ENCODE results near the gene TLE5.
"Not testable (repeated sequence)": the region's sequence is repeated elsewhere in the genome, so short reads cannot be mapped to it uniquely, and the experiment has no call there.

The TLE5 gene

DNA sequence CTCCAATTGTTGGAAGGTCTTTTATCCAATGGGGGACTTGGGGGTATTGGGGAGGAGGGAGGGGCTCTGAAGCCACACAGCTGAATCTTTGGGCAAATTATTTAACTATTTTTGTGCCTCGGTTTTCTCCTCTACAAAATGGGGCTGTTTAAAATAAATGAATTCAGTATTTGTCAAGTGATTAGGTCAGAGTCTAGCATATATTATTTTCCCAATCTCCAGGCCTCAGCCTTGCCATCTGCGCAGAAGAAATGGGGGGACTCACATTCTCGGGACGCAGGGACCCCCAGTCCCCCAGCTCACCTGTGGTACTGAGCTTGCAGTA is 1.5 kb downstream of the TLE5 start:
- DNase-seq: no peak

DNA sequence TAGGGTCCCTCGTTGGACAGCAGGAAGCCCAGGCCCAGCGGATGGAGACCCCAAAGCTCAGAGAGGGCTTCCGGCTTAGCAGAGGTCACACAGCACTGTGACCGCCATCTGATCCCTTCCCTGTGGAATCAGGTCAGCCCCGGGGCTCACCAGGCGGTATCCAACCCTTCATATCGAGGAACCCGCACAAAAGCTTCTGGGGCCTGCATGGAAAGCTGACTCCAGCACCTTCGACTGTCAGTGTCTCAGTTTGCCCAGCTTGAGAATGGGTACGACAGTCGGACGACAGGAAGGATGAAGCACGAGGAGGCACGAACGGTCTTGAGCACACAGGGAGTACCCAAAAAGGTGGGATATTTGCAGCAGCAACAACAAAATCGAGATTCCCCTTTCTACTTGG is 2.6 kb downstream of the TLE5 start:
- no peak for DNase-seq

DNA sequence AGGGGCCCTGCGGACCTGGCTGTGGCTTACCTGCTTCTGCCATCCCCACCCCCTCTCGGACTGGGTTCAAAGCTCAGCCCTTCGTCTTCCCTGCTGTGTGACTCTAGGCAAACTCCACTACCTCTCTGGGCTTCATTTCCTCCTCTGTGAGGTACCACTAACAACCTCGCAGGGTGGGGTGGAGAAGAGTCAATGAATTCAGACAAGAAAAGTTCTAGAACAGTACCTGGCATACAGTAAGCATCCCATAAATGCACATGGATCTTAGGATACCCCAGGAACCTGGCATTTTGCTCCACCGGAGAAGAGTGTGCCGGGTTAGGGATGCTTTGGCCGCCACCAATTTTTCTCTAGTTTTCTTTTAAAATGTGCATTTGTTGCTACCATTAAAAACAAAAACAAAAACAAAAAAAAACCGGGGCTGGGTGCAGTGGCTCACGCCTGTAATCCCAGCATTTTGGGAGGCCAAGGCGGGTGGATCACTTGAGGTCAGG is 3.4 kb downstream of the TLE5 start:
- no peak for DNase-seq

DNA sequence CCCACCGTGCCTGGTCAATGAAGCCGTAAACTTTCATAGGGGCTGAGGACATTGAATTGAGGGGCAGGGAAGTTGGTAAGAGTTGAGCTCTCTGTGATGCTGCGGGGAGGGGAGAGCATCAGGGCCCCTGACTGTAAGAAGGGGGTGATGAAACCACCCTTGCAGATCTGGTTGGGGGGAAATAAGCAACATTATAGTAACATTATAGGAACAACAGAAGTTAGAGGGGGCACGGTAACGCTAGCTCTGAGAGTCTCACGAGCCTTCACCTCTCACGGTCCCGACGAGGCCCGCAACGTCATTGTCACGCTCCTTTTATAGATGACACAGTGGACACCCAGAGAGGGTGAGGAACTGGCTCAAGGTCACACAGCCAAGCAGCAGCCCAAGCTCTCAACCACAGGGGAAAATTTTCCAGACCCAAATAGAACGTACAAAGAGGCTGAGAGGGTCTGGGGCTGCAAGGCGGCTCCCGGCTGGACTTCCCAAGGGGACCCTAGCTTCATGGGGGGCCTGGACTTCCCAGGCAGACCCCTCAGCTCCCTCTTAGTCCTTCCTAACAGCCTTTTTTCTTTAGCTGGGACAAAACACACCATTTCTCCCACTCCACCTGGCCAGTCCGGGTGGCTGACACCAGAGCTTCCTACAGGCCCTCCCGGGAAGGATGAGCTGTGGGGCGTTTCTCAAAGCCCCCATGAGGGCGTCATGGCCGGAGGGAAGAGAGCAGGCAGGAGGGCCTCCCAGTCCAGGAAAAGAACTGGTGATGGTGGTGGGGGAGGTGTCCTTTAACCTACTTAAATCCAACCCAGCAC is 4.1 kb downstream of the TLE5 start:
- no peak for DNase-seq

DNA sequence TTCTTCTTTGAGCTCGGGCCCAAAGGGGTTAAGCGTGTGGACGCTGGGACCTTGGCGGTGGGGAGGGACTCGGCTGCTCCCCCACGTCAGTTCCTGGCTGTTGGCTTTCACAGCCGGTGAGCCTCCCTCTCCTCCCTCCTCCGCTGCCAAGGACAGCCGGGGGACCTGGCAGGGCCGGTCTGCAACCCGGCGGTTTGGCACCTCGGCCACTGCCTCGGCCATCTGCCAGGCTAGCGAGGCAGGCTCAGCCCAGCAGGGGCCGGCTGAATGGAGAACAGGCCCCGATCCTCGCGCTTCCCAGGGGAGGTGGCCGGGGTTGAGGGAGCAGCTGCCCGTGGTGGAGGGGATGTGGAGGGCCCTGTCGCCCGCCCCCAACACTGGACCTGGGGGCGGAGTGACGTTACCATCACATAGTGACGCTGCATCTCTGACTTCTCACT is 5.0 kb downstream of the TLE5 start:
- DNase-seq: peak; percentile 76 to 98

DNA sequence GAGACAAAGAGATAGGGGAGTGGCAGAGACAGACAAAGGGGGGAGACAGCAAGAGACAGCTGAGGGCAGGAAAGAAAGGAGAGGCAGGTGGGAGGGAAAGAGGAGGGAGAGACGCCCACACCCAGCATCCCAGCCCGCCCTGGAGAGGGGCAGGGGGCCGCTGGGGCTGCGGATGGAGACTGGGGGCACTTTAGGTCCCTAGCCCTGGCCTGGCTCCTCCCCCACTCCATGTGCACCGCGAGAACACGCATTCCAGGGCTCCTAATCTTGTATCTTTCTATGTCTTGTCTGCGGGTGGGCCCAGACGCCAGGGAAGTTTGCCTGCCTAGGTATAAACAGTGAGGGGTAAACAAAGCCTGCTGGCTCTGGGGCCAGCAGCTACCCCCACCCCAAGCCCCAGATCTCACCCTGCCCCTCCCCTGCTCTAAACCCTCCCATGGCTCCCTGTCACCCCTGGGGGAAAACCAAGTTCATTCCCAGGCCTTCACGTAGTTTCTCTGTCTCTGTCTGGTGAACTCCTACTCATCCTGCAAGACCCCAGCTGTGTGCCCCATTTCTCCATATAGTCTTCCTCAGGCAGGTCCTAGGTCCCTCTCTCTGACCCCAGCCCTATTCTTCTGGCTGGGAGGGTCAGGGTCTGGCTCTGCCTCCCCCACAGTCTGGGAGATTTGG is 5.7 kb downstream of the TLE5 start:
- no peak for DNase-seq

DNA sequence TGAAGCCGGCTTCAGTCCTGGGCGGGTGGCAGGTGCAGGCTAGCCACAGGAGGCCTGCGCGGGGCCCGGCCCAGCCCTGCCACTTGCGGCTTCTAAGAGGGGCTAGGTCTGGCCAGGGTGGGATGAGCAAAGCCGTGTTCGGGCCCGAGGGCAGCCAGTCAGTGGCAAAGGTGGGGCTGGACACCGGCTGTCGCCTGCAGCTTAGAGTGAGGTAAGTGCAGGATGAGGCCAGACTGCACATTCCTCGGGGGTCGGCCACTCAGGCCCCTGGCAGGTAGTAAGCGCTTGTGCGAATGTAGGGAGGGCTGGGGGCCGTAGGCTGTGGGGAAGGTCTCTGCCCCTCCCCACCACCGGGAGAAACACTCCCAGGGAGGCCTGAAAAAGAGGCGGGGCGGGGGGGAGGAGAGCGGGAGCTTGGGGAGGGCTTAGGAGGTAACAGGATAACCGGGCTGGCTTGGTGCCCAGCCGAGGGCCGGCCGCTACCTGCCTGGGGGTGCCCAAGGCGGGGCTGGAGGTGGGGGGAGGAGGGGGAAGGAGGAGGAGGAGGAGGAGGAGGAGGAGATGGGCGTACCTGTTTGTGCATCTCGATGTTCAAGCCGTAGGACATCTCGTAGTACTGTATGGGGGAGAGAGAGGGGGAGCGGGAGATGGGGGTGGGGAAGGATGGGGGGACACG is 6.4 kb downstream of the TLE5 start:
- DNase-seq: peak in 1 of 2 experiments; percentile 22

DNA sequence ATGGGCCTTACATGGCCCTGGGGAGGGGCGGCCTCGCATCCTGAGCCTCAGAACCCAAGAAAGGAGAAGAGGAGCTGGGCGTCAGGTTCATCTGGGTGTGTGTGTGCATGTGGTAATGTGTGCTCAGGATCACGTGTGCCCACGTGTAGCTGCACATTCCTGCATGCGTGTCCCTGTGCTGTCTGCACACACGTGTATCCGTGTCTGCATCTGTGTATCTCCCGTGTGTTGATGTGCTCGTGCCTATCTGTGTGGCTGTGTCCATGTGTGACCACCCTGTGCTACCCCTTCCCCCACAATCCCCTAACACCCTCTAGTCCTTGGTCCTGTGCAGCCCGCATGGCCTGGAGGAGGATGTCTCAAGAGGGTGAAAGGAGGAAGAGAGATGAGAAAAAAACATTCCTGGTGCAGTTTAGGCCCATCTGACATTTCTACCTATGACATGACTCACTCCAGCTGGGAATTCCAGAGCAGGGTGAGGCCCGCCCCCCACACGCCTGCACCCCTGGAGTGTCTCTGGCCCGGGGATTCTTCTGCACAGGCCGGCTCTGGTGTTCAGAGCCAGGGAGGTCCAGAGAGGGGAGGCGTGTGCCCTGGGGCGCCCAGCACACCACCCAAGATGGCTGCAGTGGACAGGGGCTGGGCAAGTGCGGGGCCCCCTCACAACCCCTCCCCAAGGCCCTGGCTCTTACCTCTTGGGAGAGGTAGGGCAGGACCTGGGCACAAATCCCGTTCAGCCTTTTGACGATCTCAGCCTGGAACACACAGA is 7.1 kb downstream of the TLE5 start:
- no peak for DNase-seq

DNA sequence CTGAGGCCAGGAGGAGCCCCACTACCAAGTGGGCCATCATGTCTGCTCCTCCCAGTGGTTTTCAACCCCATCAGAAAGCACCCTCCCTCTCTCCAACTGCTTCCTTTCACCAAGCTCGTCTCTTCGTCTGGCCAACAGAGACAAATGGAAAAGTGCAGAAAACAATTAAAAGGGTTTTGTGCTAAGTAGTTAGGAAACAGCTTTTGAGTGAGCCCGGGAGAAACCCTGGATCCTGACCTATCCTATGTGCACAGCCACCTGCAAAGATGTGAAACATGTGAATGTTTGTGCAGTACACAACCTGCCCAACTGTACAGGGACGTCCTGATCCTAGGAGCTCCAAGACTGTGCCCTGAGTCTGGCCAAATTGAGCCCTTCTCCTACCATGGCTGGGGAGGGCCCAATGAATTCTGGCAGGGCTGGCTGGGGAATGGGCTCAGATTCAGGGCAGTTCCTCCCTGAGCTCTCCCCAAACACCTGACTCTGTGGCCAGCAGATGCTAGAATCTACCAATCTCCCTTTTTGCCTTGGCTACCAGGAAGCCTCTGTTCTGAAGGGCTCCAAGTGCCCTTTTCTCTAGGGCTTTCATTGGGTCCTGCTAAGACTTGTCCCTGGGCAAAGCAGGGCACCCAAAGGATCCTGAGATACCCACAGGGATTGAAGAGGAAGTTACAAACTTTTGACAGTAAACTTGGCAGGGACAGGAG is 7.9 kb downstream of the TLE5 start:
- no peak for DNase-seq

DNA sequence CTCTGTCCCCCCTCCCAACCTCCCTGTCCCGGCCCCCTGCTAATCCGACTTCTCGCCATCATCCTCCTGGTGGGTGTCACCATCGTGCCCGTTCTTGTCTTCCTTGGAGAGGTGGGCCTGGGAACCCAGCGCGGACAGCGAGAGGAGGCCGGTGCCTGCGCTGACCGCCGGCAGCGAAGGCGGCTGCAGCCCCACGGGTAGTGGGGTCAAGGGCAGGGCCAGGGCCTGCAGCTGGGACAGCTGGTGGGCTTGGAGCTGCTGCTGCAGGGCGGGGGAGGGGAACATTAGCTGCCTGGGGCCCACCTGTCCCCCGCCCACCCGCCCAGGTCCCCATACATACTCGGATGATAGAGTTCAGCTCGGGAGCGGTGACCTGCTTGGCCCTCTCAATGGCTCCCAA is 8.5 kb downstream of the TLE5 start:
- DNase-seq: no peak

DNA sequence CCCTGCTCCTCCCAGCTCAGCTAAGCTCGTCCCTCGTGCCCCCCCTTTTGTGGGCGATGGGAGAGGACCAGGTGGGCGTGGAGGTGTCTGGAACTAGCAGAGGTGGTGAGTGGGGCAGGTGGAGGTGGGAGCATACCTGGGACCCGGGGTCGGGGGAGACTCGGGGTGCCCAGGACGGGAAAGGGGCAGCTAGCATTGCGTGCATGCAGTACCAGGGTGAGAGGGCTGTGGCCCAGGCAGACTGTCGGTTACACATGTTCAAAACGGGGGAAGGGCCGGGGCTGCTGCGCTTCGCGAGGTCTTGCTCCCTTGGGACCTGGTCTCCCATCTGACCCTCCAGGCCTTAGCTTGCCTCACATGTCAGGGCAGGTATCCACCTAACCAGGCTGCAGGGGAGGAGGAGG is 9.1 kb downstream of the TLE5 start:
- DNase-seq: no peak

DNA sequence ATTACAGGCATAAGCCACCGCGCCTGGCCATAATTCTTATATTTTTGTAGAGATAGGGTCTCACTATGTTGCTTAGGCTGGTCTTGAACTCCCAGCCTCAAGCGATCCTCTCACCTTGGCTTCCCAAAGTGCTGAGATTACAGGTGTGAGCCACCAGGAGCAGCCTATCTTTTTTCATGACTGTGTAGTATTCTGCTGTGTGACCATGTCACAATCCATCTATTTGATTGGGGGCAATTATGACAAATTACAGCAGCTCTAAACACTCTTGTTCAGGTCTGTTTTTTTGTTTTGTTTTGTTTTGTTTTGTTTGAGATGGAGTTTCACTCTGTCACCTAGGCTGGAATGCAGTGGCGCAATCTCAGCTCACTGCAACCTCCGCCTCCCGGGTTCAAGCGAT is 12.3 kb downstream of the TLE5 start:
- DNase-seq: not testable (repeated sequence)

DNA sequence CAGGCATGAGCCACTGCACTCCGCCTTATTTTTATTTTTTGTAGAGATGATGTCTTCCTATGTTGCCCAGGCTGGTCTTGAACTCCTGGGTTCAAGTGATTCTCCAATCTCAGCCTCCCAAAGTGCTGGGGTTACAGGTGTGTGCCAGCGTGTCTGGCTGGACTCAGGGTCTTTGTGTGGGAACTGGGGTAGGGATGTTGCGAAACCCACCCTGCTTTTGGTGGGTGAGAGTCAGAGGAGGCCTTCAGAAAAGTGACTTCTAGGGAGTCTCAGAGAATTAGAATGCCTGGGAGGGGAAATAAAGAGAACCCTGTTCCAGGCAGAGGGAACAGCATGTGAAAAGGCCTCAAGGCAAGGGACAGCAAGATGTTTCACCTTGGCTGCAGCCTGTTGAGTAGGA is 13.2 kb downstream of the TLE5 start:
- no peak for DNase-seq

DNA sequence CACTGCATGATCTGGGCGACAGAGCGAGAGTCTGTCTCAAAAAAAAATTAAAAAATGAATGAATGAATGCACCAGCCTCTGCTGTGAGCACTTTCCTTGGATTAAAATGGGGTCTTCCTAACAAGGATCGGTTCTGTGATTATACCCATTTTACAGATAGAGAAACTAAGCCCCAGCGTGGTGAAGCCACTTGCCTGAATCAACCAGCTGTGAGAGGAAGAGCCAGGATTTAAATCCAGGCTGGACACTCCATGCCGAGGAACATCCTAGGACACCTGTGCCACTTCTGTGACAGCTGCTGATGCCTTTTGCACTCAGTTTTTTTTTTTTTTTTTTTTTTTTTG is 14.1 kb downstream of the TLE5 start:
- no peak for DNase-seq

DNA sequence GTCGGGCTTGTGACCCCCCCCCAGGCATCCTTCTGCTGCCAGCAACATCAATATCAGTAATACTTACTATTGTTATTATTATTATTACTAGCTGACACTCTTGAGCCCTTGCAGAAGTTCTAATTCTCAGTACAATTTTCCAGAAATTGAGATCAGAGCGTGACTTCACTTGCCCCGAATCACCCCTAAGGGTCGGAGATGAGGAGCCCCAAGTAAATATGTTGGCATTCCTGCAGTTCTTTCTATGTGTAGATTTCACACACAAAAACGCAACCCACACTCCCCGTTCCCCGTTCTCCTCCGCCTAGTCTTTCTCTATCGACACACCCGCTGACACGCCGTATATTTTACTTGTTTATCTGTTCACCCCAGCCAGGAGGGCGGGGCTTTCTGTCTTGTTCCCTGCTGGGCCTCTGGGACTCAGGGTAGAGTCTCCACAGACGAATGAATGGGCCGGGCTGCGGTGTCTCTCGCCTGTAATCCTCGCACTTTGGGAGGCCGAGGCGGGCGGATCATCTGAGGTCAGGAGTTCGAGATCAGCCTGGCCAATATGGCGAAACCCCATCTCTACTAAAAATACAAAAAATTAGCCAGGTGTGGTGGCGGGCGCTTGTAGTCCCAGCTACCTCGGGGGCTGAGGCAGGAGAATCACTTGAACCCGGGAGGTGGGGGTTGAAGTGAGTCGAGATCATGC is 14.7 kb downstream of the TLE5 start:
- DNase-seq: peak in 1 of 2 experiments; percentile 34

DNA sequence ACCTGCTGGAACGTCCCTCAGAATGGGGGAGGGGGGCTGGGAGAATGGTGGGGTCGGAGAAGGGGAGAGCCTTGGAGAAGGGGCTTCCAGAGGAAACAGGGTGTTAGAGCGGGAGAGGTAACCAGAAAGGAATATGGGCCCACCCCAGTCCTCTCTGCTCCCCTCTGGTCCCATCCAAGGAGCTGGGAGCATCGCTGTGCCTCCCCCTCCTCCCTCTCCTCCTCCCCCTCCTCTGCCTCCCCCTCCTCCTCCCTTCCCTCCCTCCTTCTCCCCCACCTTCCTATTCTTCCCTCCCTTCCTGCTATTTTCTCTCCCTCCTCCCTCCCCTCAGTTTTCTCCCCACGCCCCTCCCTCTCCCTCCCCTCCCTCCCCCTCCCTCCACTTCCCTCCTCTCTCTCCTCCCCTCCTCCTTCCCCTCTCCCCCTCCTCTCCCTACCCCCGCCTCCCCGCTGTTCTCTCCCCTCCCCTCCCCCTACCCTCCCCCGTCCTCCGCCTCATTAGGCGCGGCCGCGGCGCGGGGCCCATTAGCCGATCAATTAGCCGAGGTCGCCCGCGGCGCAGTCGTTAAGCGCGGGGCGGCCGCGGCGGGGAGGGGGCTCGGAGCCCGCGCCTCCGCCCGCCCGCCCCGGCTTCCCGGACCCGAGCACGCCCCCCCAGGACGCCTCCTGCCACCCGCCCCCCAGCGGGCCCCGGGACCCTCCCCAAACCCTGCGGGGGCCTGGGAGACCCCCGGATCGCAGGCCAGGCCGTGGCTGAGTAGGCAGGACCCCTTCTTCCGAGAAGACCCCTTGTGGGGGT is 15.4 kb downstream of the TLE5 start:
- DNase-seq: no peak

DNA sequence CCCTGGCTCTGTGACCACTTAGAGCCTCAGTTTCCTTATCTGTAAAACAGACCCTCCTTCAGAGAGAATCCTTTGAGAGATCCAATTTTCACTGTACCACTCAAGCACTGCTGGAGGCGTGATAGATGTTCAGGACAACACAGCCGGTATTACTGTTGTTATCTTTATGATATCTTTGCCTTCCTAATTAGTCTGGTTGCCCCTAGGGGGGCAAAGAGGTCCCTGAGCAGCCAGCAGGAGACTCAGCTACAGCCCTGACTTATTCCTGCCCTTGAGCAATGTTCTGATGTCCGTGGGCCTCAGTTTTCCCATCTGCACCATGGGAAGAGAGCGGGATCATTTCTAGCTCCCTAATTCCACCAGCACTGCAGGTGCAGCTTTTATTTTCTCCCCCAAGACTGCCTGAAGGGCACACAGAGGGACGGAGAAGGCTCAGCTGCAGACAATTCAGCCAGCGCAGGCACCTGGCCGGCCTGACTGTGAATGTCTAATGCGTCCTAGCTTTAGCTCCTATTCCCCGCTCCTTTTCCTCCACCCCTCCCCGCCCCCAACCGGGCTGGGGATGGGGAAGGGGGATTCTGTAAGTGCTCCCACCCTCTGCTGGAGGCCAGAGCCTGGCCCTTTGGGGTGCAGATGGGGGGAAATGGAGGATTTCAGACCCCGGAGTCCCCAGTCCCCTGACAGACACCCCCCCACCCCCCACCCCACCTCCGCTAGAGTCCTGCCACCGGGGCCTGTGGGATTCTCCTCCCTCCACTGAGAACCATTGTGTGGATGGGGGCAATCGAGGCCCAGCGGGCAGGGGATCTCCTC is 16.2 kb downstream of the TLE5 start:
- DNase-seq: no peak

DNA sequence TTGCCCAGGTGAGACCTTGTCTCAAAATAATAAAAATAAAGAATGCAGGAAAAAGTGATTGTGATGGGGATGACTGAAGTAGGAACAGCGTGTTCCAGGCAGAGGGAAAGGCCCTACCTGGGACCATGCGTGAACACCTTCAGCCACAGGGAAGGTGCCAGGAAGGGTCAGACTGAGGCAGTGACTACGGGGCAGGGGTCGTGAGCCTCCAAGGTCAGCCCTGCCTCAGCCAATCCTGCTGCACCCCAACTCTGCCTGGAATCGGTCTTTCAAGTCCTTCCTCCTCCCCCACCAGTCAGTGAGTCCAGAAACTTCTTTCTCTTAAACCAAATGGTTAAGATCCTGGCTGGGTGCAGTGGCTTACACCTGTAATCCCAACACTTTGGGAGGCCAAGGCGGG is 17.1 kb downstream of the TLE5 start:
- no peak for DNase-seq

DNA sequence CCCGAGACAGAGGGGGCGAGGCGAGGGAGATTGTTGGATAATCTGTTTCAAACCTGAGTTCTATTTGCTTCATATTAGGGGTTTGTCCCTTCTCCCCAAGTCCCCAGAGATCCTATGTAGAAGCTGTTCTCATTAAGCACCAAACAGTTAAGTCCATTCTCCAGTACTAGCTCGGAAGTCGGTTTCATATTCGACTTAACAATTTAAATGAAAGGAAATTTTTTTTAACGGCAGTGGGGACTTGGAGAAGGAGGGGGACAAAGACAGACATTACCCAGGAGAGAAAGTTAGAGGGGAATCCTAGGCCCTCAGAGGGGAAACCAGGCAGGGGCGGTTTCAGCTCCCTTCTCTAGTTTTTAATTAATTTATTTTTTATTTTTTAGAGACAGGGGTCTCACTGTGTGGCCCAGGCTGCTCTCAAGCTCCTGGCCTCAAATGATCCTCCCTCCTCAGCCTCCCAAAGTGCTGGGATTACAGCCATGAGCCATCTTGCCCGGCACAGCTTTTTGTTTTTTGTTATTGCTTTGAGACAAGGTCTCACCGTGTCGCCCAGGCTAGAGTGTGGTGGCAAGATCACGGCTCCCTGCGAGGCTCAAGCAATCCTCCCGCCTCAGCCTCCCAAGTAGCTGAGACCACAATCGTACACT is 19.6 kb downstream of the TLE5 start:
- DNase-seq: no peak
